HG03571 (cell line): ENCODE results near the gene ZNF280D.
A peak's percentile ranks its signal among the peaks of the same experiment; 100 is the strongest.

Experiments used
- ATAC-seq: cut with Tn5 transposase; IDR thresholded peaks from one replicate; pipeline ENCODE4 v1.9.1; 2021; ENCODE audit not compliant: unreplicated experiment

The ZNF280D gene

GRCh38 chr15:56749982-56750381, 16.7 kb upstream of the ZNF280D start:
- no peak for ATAC-seq

- ATAC-seq, result no peak
Observed at GRCh38 chr15:56744701-56745683, 11.7 kb upstream of the ZNF280D start.

- ATAC-seq, result no peak
Observed at GRCh38 chr15:56741541-56741940, 8.2 kb upstream of the ZNF280D start.

GRCh38 chr15:56739964-56740640, 6.8 kb upstream of the ZNF280D start:
- no peak for ATAC-seq

- no peak for ATAC-seq
Observed at GRCh38 chr15:56739474-56739873, 6.2 kb upstream of the ZNF280D start.

DNA sequence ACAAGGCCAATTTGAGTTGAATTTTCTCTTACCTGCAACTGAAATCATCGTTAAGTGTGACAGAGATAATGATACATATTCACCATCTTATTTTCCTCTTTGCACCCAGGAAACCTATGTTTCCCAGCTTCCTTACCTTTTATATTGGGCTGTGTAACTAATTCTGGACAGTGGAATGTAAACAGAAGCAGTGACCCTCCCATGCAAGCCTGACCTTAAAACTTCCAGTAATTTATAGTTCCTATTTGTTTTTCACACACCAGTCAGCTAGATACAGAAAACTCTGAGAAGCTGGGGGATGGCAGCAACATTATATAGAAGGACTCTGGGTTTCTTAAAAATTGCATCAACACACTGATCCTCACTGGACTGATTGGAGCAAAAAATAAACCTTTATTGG, 4.5 kb upstream of the ZNF280D start:
- no peak for ATAC-seq

DNA sequence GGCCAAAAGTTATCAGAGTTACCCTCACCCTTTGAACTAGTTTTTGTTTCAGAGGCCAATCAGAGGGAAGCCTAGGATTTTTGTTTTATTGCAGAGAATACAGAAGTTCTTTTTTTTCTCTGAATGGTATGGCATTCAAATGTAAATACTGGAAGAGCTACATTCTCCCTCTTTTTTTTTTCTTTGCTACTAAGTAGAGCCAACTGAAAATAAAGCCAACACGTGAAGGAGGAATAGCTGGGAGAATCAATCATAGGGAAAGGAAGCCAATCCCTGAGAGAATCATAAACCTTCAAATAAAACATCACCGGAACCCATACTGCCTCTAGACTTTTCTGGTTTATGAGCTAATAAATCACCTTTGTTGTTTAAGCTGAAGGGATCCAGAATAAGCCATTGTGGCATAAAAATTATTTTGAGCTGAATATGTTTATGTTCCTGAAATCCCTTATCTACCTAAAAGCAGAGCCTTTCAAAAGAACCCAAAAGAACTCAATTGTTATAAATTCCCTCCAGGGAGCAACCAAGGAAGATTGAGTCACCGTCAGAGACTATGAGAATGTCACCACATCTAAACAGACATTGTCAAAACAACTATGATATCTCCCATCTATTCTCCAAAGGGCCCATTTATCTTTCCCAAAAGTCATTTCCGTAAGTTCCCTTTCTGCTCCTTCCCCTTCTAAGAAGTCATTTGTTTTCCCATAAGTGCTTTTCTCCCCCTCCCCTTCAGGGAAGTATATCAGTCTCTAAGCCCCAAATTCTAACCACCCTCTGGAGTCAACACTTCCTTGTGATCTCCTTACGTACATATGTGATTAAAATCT, 3.8 kb upstream of the ZNF280D start:
- no peak for ATAC-seq

- ATAC-seq, result no peak
Observed at GRCh38 chr15:56736308-56736707, 3.0 kb upstream of the ZNF280D start.

DNA sequence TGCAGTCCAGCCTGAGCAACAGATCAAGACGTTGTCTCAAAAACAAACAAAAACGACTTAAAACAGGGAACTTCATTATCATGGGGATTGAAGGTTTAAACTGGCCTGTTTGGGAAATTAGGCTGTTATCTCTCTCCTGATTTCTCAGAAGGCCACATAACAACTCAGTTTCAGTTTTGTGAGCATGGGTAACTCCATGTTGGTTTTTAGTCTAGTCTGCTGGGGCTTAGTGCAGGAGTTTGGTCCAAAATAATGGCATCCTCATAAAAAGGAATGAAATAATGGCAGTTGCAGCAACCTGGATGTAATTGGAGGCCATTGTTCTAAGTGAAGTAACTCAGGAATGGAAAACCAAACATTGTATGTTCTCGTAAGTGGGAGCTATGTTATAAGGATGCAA, 2.3 kb upstream of the ZNF280D start:
- no peak for ATAC-seq

GRCh38 chr15:56734013-56734635, 815 bp upstream of the ZNF280D start:
- no peak for ATAC-seq

GRCh38 chr15:56732886-56733135, 498 bp downstream of the ZNF280D start:
- ATAC-seq, result peak; percentile 14

- ATAC-seq, result no peak
Observed at GRCh38 chr15:56732135-56732885, 999 bp downstream of the ZNF280D start.

DNA sequence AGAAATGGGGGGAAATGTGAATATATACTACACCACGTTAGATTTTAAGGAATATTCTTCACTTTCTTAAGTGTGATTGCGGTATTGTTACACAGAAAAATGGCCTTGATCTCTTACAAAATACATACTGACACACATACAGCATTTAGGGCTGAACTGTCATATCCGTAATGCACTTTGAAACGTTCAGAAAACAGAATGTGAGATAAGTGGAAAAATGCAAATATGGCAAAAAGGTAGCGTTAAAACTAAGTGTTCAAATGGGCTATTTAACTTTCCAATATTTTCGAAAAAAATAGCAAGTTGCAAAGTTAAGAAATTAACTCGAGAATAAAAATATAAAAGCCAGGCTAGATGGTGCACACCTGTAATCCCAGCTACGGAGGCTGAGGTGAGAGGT, 1.8 kb downstream of the ZNF280D start:
- ATAC-seq, result no peak

- no peak for ATAC-seq
Observed at GRCh38 chr15:56729561-56729960, 3.7 kb downstream of the ZNF280D start.

GRCh38 chr15:56725386-56725785, 7.9 kb downstream of the ZNF280D start:
- no peak for ATAC-seq

DNA sequence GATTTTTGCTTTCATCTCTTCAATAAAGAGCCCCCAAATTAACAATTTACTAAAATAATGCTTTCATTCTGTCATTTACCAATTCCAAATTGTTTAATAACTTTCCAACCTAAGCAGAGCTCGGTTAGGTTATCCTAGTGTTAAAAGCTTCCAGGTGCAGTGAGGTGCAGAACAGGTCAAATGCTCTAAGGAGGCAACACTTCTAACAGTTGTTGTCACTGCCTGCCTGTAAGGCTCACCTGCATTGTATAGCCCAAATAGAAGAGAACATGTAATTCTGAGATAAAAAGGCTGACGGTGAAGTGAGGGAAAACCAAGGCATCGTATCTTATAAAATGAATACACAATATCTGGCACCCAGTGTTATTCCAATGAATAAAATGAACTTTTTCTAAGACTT, 9.1 kb downstream of the ZNF280D start:
- no peak for ATAC-seq

DNA sequence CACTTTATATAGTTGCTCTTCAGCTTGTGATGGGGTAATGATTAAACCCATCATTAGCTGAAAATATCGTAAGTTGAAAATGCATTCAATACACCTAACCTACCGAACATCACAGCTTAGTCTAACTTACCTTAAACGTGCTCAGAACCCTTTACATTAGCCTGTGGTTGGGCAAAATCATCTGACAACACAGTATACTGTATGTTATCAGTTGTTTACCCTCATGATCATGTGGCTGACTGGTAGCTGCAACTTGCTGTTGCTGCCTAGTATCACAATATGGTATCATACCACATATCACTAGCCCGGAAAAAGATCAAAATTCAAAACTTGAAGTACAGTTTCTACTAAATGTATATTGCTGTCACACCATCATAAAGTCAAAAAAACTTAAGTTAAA, 9.5 kb downstream of the ZNF280D start:
- no peak for ATAC-seq

GRCh38 chr15:56719774-56720555, 13.3 kb downstream of the ZNF280D start:
- ATAC-seq, result no peak

DNA sequence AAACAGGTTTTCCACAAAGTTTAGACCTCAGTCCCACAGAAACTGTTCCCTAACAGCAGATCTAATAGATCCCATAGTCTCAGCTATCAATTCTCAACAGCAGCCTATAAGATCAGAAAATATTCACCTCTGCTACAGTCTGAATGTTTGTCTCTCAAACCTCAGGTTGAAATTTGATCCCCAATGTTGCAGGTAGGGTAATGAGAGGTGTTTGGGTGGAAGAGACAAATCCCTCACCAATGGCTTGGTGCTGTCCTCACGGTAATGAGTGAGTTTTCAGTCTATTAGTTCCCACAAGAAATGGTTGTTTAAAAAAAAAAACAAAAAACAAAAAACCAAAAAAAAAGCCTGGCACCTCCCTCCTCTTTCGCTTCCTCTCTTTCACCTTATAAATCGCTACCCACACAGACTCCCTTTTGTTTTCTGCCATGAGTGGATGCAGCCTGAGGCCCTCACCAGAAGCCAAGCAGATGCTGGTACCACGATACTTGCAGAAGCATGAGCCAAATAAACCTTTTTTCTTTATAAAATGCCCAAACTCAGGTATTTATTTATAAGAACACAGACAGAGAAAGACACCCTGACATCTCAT, 14.2 kb downstream of the ZNF280D start:
- no peak for ATAC-seq
